Activated T-helper 2 cell treated with anti-CD3 and anti-CD28 coated beads, Interferon-gamma antibody, Interleukin-2, Interleukin-4, amounts not matched to agents 10 μg/mL and 5 μg/mL and 100 μg/mL, durations not matched to agents 14 hours and 24 hours and 36 hours (primary cell): ENCODE measurements around the gene TMEM247. TPM values are rescaled to one million over a fixed set of nuclear protein-coding genes. Genes with fewer than 3 reads are reported as not detected.

Source experiments
- DNase-seq: peaks from one replicate; pipeline ENCODE4 v3.0.0; 2021; ENCODE audit warnings: low spot score
- H3K27ac Mint-ChIP-seq: one replicate; pipeline ENCODE4 v1.8.0; 2021; ENCODE audit warnings: mixed read lengths
- H3K27me3 Mint-ChIP-seq: one replicate; pipeline ENCODE4 v1.8.0; 2021; ENCODE audit warnings: low read depth, mixed read lengths
- H3K36me3 Mint-ChIP-seq: one replicate; pipeline ENCODE4 v1.8.0; 2021; ENCODE audit warnings: low read depth, mixed read lengths
- H3K4me1 Mint-ChIP-seq: one replicate; pipeline ENCODE4 v1.8.0; 2021; ENCODE audit warnings: low read depth, mixed read lengths
- H3K4me3 Mint-ChIP-seq: one replicate; pipeline ENCODE4 v1.8.0; 2021; ENCODE audit warnings: low read depth, mild to moderate bottlenecking, moderate library complexity, mixed read lengths
- H3K9me3 Mint-ChIP-seq: one replicate; pipeline ENCODE4 v1.8.0; 2021; ENCODE audit warnings: mixed read lengths
- intact Hi-C: fragments of 100-400 bp; cut with micrococcal nuclease; formaldehyde crosslinking; loops from one replicate; pipeline ENCODE4 v1.15.1; 2023
- total RNA-seq: library from RNA; stranded (reverse); gene quantifications from 2 replicates; pipeline ENCODE4 v1.2.3, GENCODE V29; 2022

TMEM247 gene
- total RNA-seq, 1 donor from 2014 or later, result not detected

DNA sequence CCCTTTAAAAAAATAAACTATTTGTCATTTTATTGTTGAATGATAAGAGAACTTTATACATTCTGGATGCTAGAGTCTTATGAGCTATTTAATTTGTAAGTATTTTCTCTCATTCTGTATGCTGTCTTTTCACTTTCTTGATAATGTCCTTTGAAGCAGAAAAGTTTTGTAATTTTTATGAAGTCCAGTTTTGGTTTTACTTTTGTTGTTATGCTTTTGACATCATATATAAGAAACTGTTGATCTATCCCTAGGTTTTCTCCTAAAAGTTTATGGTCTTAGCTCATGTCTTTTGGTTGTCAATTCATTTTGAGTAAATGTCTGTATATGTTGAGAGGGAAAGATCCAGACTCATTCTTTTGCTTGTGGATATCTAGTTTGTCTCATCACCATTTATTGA is 52.5 kb downstream of the TMEM247 start:
- Mint-ChIP-seq H3K36me3 (peaks cover 18% of the 10 kb centered on the region), H3K4me1 (peaks cover 23% of the 10 kb centered on the region), H3K4me3 (no peak overlapping the region), H3K27me3 (no peaks in the 10 kb centered on the region), H3K27ac (no peak overlapping the region), H3K9me3 (no peaks in the 10 kb centered on the region)
- DNase-seq, result no peak
- intact Hi-C loops, result no loop called here

Other genes with a start within 250 kb of the TMEM247 start
- 100.0 and 102 TPM in 2 replicates for gene EPAS1, start 182.2 kb upstream of the TMEM247 start, total RNA-seq
- 19.8 and 20.8 TPM in 2 replicates for gene RHOQ, start 62.9 kb downstream of the TMEM247 start, total RNA-seq
- gene ATP6V1E2, start 63.0 kb downstream of the TMEM247 start, total RNA-seq, result 4.9 and 6.2 TPM in 2 replicates
- gene PIGF, start 137.5 kb downstream of the TMEM247 start, total RNA-seq, result 24.8 and 27.4 TPM in 2 replicates
- 11.1 and 14.0 TPM in 2 replicates for gene CRIPT, start 137.7 kb downstream of the TMEM247 start, total RNA-seq
- 6.2 and 6.7 TPM in 2 replicates for gene SOCS5, start 219.7 kb downstream of the TMEM247 start, total RNA-seq